Dermis blood vessel endothelial cell (primary cell): ENCODE results near the gene SCIMP. TPM values are rescaled to one million over a fixed set of nuclear protein-coding genes. Genes with fewer than 3 reads are reported as not detected.
"Not testable (repeated sequence)": the region's sequence is repeated elsewhere in the genome, so short reads cannot be mapped to it uniquely, and the experiment has no call there.

Experiments
- DNase-seq: peaks from one replicate; pipeline ENCODE4 v3.0.0; 2010
- total RNA-seq: library from RNA; depleted of rRNA; stranded (reverse); fragments of >200 nt; gene quantifications from 2 replicates; pipeline ENCODE4 v1.2.3, GENCODE V29; 2014

The SCIMP gene
- total RNA-seq, 1 donor from 2014 or later, result not detected

- DNase-seq, result peak; percentile 72
Measured at GRCh38 chr17:5237541-5238016, 2.9 kb upstream of the SCIMP start.

GRCh38 chr17:5236938-5237540, 2.4 kb upstream of the SCIMP start:
- DNase-seq, result no peak

GRCh38 chr17:5233492-5233891, 1.2 kb downstream of the SCIMP start:
- not testable (repeated sequence) for DNase-seq

GRCh38 chr17:5226940-5227878, 7.5 kb downstream of the SCIMP start:
- DNase-seq, result no peak

GRCh38 chr17:5225668-5226457, 8.8 kb downstream of the SCIMP start:
- no peak for DNase-seq

GRCh38 chr17:5221912-5222311, 12.7 kb downstream of the SCIMP start:
- not testable (repeated sequence) for DNase-seq

- no peak for DNase-seq
Measured at GRCh38 chr17:5220074-5220473, 14.6 kb downstream of the SCIMP start.

- DNase-seq, result no peak
Measured at GRCh38 chr17:5219536-5219935, 15.1 kb downstream of the SCIMP start.

- not testable (repeated sequence) for DNase-seq
Measured at GRCh38 chr17:5217562-5217961, 17.1 kb downstream of the SCIMP start.

GRCh38 chr17:5211458-5211857, 23.2 kb downstream of the SCIMP start:
- peak; percentile 22 for DNase-seq

GRCh38 chr17:5210614-5211252, 23.9 kb downstream of the SCIMP start:
- DNase-seq, result no peak

- no peak for DNase-seq
Measured at GRCh38 chr17:5210091-5210490, 24.6 kb downstream of the SCIMP start.

GRCh38 chr17:5209396-5209795, 25.3 kb downstream of the SCIMP start:
- no peak for DNase-seq

GRCh38 chr17:5203908-5204294, 30.8 kb downstream of the SCIMP start:
- DNase-seq, result no peak

GRCh38 chr17:5203178-5203907, 31.3 kb downstream of the SCIMP start:
- no peak for DNase-seq

GRCh38 chr17:5201011-5201410, 33.6 kb downstream of the SCIMP start:
- DNase-seq, result no peak

- no peak for DNase-seq
Measured at GRCh38 chr17:5200360-5200759, 34.3 kb downstream of the SCIMP start.

- DNase-seq, result no peak
Measured at GRCh38 chr17:5198472-5198871, 36.2 kb downstream of the SCIMP start.

- DNase-seq, result no peak
Measured at GRCh38 chr17:5194346-5194745, 40.3 kb downstream of the SCIMP start.

GRCh38 chr17:5191541-5192417, 42.9 kb downstream of the SCIMP start, which contains the start of gene ZNF594:
ZNF594 (minus strand) TSS chr17:5191868; CDS start chr17:5184256, 7,612 bp downstream.
- DNase-seq, result peak; percentile 96

GRCh38 chr17:5184288-5184687, 50.4 kb downstream of the SCIMP start:
- DNase-seq, result no peak
